Pancreas (tissue), 10 donors: ENCODE data around the gene MXI1. TPM values are rescaled to one million over a fixed set of nuclear protein-coding genes. Genes with fewer than 3 reads are reported as not detected.
A peak's percentile ranks its signal among the peaks of the same experiment; 100 is the strongest.

Experiments
- ATAC-seq, 4 donors: fragments of 200-7000 bp; cut with Tn5 transposase; one replicate each; pipeline versions ENCODE4 v1.8.0 to v1.9.1; 2020; ENCODE audit warnings: mild to moderate bottlenecking in 4 of 4, moderate library complexity in 4 of 4
- DNase-seq, 6 donors: peaks; one replicate each; pipeline ENCODE4 v3.0.0-alpha.2; 2020
- FAIRE-seq: peaks from 2 replicates; lab custom pipeline; 2012; peaks lifted over from hg19 to GRCh38; lab: Jason Lieb, UNC
- H3K27ac ChIP-seq, 4 donors: fragments of 200-600 bp; sonication (generic); 1 replicate in 3 of 4; 2 replicates in 1 of 4; pipeline versions ENCODE4 v1.5.0 to v1.8.0; 2020
- H3K27me3 ChIP-seq, 4 donors: fragments of 200-600 bp; one replicate each; pipeline ENCODE4 v1.8.0; 2021
- H3K36me3 ChIP-seq, 3 donors: fragments of 200-600 bp; sonication (generic) in 1 of 3; one replicate each; pipeline versions ENCODE4 v1.5.0 to v1.8.0; 2020 to 2021
- H3K4me1 ChIP-seq, 3 donors: fragments of 200-600 bp; one replicate each; pipeline ENCODE4 v1.8.0; 2021
- H3K4me3 ChIP-seq, 4 donors: fragments of 200-600 bp; sonication (generic) in 2 of 4; one replicate each; pipeline versions ENCODE4 v1.5.0 to v1.8.0; 2020 to 2021
- H3K9me3 ChIP-seq, 4 donors: fragments of 200-600 bp; one replicate each; pipeline ENCODE4 v1.8.0; 2021
- CTCF ChIP-seq, 4 donors: fragments of 200-600 bp; sonication (generic) in 3 of 4; IDR thresholded peaks; one replicate each; pipeline versions ENCODE4 v1.5.0 to v1.8.0; 2021; ENCODE audit warnings: antibody characterized with exemption in 4 of 4
- WGBS, 2 donors: extraction: QIAGEN DNeasy Blood & Tissue Kit; methylation state at CpG; one replicate each; pipeline ENCODE4 v1.1.7; 2013; 5-methylcytosine and 5-hydroxymethylcytosine counted together
- intact Hi-C, 3 donors: fragments of 100-400 bp; cut with DNase I; formaldehyde crosslinking; loops; one replicate each; pipeline versions ENCODE4 v1.11.1 to v1.14.2; 2022
- polyA plus RNA-seq, 2 donors: library from polyadenylated mRNA; stranded (reverse); fragments of 200-250 nt; gene quantifications; one replicate each; pipeline ENCODE4 v1.2.3, GENCODE V29; 2013
- total RNA-seq, 6 donors: library from RNA; stranded (reverse); fragmentation: NEBNext Ultra II Directional in 4 of 6; extraction: Animal tissue kit (Norgen Biotek cat#: 25700) in 4 of 6; gene quantifications; one replicate each; pipeline versions ENCODE4 v1.2.1 to v1.2.4, GENCODE V29; 2021 to 2023
- donor health status: healthy with polysubstance abuse.
- donor health status: DM: no; HTN: no; CAD: no; lungs with moderate emphysema.
- donor health status: DM: no; HTN: no; CAD: no.
- donor health status: control.
- donor health status: control.
- donor health status: Bipolar disorder and iron deficiency.
- donor health status: DM: yes; HTN: yes; CAD: no.
- donor health status: DM: no; HTN: no; CAD: no.
- donor health status: DM: no; HTN: no; CAD: no.
- donor health status: DM: yes; HTN: yes; CAD: no.

The MXI1 gene
- total and polyA plus RNA-seq, 8 donors, result 8.2 to 30.5 (median 21.5) TPM

GRCh38 chr10:110321869-110322620, 114.6 kb downstream of the MXI1 start:
- WGBS, 2 donors, result 72 to 75% methylated on average over 6 of the region's 6 CpGs
- H3K4me1 ChIP-seq, result no peaks in the 10 kb centered on the region
- no peak for FAIRE-seq
- no peaks in the 10 kb centered on the region for H3K9me3 ChIP-seq
- no peak overlapping the region for H3K27ac ChIP-seq
- no peak overlapping the region for H3K4me3 ChIP-seq
- H3K27me3 ChIP-seq, result no peaks in the 10 kb centered on the region
- no peak for ATAC-seq
- H3K36me3 ChIP-seq, result no peaks in the 10 kb centered on the region
- intact Hi-C loops, result no loop called here
- no peak for DNase-seq
- no peak for TF ChIP-seq CTCF (IDR thresholded peaks at IDR 0.05)

DNA sequence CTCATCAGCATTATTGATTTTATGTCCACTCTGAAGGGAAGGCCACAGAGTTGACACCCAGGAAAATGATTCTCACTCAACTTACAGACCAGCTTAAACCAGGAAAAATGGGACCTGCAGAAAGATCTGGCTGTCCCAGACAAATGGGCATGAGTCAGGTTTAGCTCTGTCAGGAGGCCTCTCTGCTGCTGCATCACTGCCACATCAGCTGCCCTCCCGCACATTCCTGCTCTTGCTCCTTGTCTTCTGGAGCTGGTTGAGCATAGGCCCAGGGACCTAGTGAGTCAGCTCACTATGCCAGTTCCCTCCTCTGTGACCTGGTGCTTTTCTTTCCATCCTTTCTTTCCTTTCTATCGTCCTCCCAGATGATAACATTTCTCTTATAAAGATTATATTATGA, 116.1 kb downstream of the MXI1 start:
- WGBS, 2 donors, result 64 to 67% methylated on average over 2 of the region's 2 CpGs
- intact Hi-C loops, result no loop called here

GRCh38 chr10:110324201-110324804, 116.9 kb downstream of the MXI1 start:
- 50 to 53% methylated on average over 5 of the region's 5 CpGs for WGBS, 2 donors
- intact Hi-C loops, result no loop called here
- Histone ChIP-seq H3K4me3 (no peak overlapping the region), H3K27ac (no peak overlapping the region), H3K9me3 (no peaks in the 10 kb centered on the region), H3K36me3 (no peaks in the 10 kb centered on the region), H3K27me3 (no peaks in the 10 kb centered on the region), H3K4me1 (no peaks in the 10 kb centered on the region)
- FAIRE-seq (no peak), DNase-seq (no peak), ATAC-seq (peak in 2 of 4 donors; percentile 50 to 55)
- TF ChIP-seq CTCF (IDR thresholded peaks at IDR 0.05), result no peak

More for the DNA sequence above, 116.1 kb downstream of the MXI1 start:
- no peak overlapping the region for H3K4me3 ChIP-seq
- ATAC-seq (no peak), FAIRE-seq (no peak), DNase-seq (no peak)
- no peaks in the 10 kb centered on the region for H3K36me3 ChIP-seq
- H3K9me3 ChIP-seq, result no peaks in the 10 kb centered on the region
- no peaks in the 10 kb centered on the region for H3K27me3 ChIP-seq
- no peaks in the 10 kb centered on the region for H3K4me1 ChIP-seq
- H3K27ac ChIP-seq, result no peak overlapping the region
- no peak for TF ChIP-seq CTCF (IDR thresholded peaks at IDR 0.05)

GRCh38 chr10:110324805-110325280, 117.4 kb downstream of the MXI1 start:
- Histone ChIP-seq H3K4me3 (no peak overlapping the region), H3K27ac (no peak overlapping the region), H3K9me3 (no peaks in the 10 kb centered on the region), H3K4me1 (no peaks in the 10 kb centered on the region), H3K36me3 (no peaks in the 10 kb centered on the region), H3K27me3 (no peaks in the 10 kb centered on the region)
- ATAC-seq, result peak in 1 of 4 donors; percentile 48
- TF ChIP-seq CTCF (IDR thresholded peaks at IDR 0.05), result no peak
- FAIRE-seq, result no peak
- DNase-seq, result no peak
- intact Hi-C loops, result no loop called here
- WGBS, 2 donors, result 25 to 32% methylated on average over 3 of the region's 3 CpGs
